DMS114 treated with DMSO at 0.1 percent for 48 hours (cell line): ENCODE results near the gene PLD2.
"Not testable (repeated sequence)": the region's sequence is repeated elsewhere in the genome, so short reads cannot be mapped to it uniquely, and the experiment has no call there.

ENCODE experiments used
- DNase-seq: peaks from one replicate; lab custom pipeline; 2025; ENCODE audit not compliant: unreplicated experiment; lab: John Stamatoyannopoulos, UW

Gene PLD2

GRCh38 chr17:4854111-4854681 lies 47.2 kb downstream of the PLD2 start:
- no peak for DNase-seq

GRCh38 chr17:4856271-4856936 lies 49.5 kb downstream of the PLD2 start:
- DNase-seq: no peak

GRCh38 chr17:4856937-4857314 lies 50.0 kb downstream of the PLD2 start:
- no peak for DNase-seq

GRCh38 chr17:4857347-4857746 lies 50.4 kb downstream of the PLD2 start:
- DNase-seq: not testable (repeated sequence)

GRCh38 chr17:4858068-4858881 lies 51.3 kb downstream of the PLD2 start:
- no peak for DNase-seq

GRCh38 chr17:4858882-4859260 lies 51.9 kb downstream of the PLD2 start:
- no peak for DNase-seq

- DNase-seq: no peak
Observed at GRCh38 chr17:4859816-4860625, 53.1 kb downstream of the PLD2 start.

- no peak for DNase-seq
Observed at GRCh38 chr17:4860651-4861050, 53.7 kb downstream of the PLD2 start.

- DNase-seq: no peak
Observed at GRCh38 chr17:4861052-4861451, 54.1 kb downstream of the PLD2 start.

- DNase-seq: no peak
Observed at GRCh38 chr17:4862720-4863119, 55.8 kb downstream of the PLD2 start.

GRCh38 chr17:4863321-4863720 lies 56.4 kb downstream of the PLD2 start:
- DNase-seq: no peak

- not testable (repeated sequence) for DNase-seq
Observed at GRCh38 chr17:4867535-4867934, 60.6 kb downstream of the PLD2 start.

GRCh38 chr17:4869058-4869998 lies 62.4 kb downstream of the PLD2 start:
- DNase-seq: not testable (repeated sequence)

GRCh38 chr17:4870855-4871254 lies 63.9 kb downstream of the PLD2 start:
- no peak for DNase-seq

GRCh38 chr17:4872786-4873185 lies 65.8 kb downstream of the PLD2 start:
- no peak for DNase-seq
